DMS114 treated with DMSO at 0.1 percent for 48 hours (cell line): ENCODE data around the gene BRCA1.
"Not testable (repeated sequence)": the region's sequence is repeated elsewhere in the genome, so short reads cannot be mapped to it uniquely, and the experiment has no call there.

Experiments
- DNase-seq: peaks from one replicate; lab custom pipeline; 2025; ENCODE audit not compliant: unreplicated experiment; lab: John Stamatoyannopoulos, UW

BRCA1 gene

GRCh38 chr17:43125133-43125966, at the start of gene BRCA1:
BRCA1 (minus strand) TSS chr17:43125364; CDS start chr17:43124096, 1,268 bp downstream.
- DNase-seq = peak; percentile 99

- DNase-seq = peak; percentile 41
Measured at GRCh38 chr17:43171586-43172487, 46.7 kb upstream of the BRCA1 start.

- DNase-seq = peak; percentile 95
Measured at GRCh38 chr17:43170766-43171585, 45.8 kb upstream of the BRCA1 start, which contains the start of gene NBR1. NBR1 (plus strand) TSS chr17:43171214; CDS start chr17:43175800, 4,586 bp downstream.

GRCh38 chr17:43170140-43170765, 45.1 kb upstream of the BRCA1 start:
- DNase-seq = peak; percentile 97

- peak; percentile 54 for DNase-seq
Measured at GRCh38 chr17:43169561-43170139, 44.5 kb upstream of the BRCA1 start.

- not testable (repeated sequence) for DNase-seq
Measured at GRCh38 chr17:43165971-43166370, 40.8 kb upstream of the BRCA1 start.

- not testable (repeated sequence) for DNase-seq
Measured at GRCh38 chr17:43159957-43160356, 34.8 kb upstream of the BRCA1 start.

GRCh38 chr17:43159232-43159631, 34.1 kb upstream of the BRCA1 start:
- not testable (repeated sequence) for DNase-seq

GRCh38 chr17:43155666-43156065, 30.5 kb upstream of the BRCA1 start:
- DNase-seq = no peak

- not testable (repeated sequence) for DNase-seq
Measured at GRCh38 chr17:43153197-43153835, 28.2 kb upstream of the BRCA1 start.

- DNase-seq = no peak
Measured at GRCh38 chr17:43151880-43152456, 26.8 kb upstream of the BRCA1 start.

GRCh38 chr17:43146649-43147048, 21.5 kb upstream of the BRCA1 start:
- DNase-seq = no peak

GRCh38 chr17:43143201-43143600, 18.0 kb upstream of the BRCA1 start:
- DNase-seq = no peak

- DNase-seq = no peak
Measured at GRCh38 chr17:43142153-43142552, 17.0 kb upstream of the BRCA1 start.

GRCh38 chr17:43140396-43141332, 15.5 kb upstream of the BRCA1 start:
- DNase-seq = no peak

- DNase-seq = not testable (repeated sequence)
Measured at GRCh38 chr17:43138531-43138930, 13.4 kb upstream of the BRCA1 start.

- not testable (repeated sequence) for DNase-seq
Measured at GRCh38 chr17:43136574-43136973, 11.4 kb upstream of the BRCA1 start.

GRCh38 chr17:43135454-43135819, 10.3 kb upstream of the BRCA1 start:
- no peak for DNase-seq
